ENCODE results near the gene LDB3.

The LDB3 gene

DNA sequence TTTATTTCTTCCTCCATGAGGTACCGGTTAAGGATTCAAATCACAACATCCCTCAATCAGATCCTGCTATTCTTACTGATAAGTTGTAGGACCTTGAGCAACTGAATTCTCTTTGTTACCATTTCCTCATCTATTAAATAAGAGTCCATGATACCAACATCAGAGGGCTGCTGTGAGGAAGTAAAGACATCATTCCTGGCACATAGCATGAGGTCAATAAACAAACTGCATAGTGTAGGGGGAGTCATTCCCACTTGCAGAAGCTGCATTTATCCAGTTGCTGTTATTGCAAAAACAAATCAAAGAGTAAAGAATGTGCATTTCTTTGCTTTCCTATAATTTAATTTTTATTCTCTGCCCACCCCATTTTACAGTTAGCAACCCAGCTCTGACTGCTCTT lies 36.8 kb downstream of the LDB3 start:
- TF ChIP-seq, protein P1, sequence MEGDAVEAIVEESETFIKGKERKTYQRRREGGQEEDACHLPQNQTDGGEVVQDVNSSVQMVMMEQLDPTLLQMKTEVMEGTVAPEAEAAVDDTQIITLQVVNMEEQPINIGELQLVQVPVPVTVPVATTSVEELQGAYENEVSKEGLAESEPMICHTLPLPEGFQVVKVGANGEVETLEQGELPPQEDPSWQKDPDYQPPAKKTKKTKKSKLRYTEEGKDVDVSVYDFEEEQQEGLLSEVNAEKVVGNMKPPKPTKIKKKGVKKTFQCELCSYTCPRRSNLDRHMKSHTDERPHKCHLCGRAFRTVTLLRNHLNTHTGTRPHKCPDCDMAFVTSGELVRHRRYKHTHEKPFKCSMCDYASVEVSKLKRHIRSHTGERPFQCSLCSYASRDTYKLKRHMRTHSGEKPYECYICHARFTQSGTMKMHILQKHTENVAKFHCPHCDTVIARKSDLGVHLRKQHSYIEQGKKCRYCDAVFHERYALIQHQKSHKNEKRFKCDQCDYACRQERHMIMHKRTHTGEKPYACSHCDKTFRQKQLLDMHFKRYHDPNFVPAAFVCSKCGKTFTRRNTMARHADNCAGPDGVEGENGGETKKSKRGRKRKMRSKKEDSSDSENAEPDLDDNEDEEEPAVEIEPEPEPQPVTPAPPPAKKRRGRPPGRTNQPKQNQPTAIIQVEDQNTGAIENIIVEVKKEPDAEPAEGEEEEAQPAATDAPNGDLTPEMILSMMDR (IDR thresholded peaks at IDR 0.05; ENCODE audit: extremely low read depth, missing control alignments), result no peak

DNA sequence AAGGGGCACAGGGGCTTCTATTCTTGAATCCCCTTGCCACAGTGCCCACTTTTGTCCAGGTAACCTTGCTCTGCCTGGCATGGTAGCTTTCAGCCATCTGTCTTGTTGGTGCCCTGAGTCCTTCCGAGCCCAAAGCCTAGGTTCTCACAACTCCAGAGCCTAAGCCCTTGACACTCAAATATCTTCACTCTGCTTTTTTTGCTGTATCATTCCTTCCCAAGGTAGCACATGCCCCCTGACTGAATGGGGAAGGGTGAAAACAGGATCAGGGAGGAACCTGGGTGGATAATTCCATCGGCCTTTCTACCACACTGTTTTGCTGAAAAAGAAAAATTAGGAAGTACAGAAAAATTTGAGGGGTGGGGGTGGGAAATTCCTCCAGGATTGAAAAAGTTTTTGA lies 37.6 kb downstream of the LDB3 start:
- TF ChIP-seq, protein P1 (IDR thresholded peaks at IDR 0.05; ENCODE audit: extremely low read depth, missing control alignments), result no peak
- no peak for DNase-seq (ENCODE audit: low spot score)

More for the DNA sequence above, 36.8 kb downstream of the LDB3 start:
- no peak for DNase-seq (ENCODE audit: low spot score)

DNA sequence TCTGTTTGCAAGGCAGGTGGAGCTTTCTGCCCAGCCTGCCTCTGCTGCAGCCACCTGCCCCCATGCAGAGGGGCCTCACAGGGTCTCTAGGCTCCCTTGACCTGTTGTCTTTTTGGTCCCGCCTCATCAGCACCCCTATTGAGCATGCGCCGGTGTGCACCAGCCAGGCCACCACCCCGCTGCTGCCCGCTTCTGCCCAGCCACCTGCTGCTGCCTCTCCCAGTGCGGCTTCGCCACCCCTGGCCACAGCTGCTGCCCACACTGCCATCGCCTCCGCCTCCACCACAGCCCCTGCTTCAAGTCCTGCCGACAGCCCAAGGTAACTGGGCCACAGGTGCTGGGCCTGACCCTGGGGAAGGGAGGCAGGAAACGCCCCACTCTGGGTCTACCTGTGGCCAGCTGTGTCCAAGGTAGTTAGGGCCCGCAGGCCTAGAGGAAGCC lies 38.1 kb downstream of the LDB3 start:
- DNase-seq (ENCODE audit: low spot score), result no peak
- TF ChIP-seq, protein P1 (IDR thresholded peaks at IDR 0.05; ENCODE audit: extremely low read depth, missing control alignments), result no peak

DNA sequence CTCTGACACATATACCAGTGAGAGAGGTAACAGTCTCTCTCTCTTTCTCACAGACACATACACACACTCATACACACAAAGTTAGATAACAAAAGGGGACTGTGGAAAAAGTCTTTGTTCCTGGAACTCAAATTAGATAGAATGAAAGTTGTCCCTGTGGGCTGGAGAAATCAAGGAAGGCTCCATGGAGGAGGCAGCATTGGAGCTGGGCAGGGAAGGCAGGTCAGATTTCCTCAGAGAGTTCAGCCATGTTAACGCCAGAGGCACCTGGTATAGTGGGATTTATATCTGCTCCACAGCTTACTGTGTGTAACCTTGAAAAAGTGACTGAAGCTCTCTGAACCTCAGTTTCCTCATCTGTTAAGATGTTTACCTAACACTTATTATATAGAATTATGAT lies 38.7 kb downstream of the LDB3 start:
- TF ChIP-seq, protein P1 (IDR thresholded peaks at IDR 0.05; ENCODE audit: extremely low read depth, missing control alignments), result no peak
- no peak for DNase-seq (ENCODE audit: low spot score)

DNA sequence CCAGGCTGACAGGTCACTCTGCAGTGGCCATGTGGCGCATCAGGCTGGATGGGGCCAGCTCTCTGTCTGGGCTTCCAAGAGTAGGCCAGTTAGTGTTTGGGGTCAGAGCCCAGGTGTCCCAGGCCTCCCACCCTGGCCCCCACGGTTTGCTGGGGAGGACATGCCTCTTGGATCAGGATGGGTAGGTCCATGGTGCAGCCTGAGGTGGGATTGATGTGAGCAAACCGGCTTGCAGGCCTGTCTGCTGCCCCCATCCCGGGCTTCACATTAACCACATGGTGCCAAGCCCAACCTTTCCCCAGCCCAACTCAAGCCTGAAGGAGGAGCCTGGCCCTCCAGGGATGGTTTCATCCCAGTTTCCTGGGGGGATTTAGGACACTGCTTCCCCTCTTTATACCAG lies 39.2 kb downstream of the LDB3 start:
- DNase-seq (ENCODE audit: low spot score), result no peak
- TF ChIP-seq, protein P1 (IDR thresholded peaks at IDR 0.05; ENCODE audit: extremely low read depth, missing control alignments), result no peak

DNA sequence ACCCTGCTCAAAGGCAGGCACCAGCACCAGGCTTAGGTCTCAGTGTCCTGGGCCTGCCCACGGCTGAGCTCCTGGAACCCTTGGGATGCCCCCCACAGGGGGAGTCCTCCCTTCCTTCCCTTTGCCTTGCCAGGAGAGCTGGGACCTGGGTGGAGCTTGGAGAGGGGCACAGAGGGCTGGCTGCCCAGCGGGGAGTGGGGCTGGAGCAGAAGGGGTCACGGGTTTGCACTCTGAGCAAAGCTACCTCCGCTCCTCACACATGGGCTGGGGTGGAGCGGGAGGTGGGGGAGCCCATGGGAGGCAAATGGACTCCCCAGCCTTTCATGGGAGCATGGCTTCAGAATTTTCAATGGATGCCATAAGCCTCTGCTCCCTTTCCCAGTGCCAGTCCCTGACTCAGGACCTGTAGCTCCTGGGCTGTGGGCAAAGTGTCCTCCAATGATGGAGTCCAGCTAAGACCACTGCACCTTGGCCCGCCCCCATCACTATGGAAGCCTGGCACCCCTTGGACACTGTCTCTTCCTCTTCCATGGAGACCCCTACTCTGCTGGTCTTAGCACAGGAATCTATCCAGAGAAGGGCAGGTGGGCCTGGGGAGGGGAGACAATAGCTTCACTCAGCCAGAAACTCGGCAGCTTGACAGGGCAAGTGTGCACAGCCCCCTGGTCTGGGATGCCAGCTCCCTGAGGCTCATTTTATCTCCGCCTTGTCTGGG lies 39.9 kb downstream of the LDB3 start:
- no peak for DNase-seq (ENCODE audit: low spot score)

DNA sequence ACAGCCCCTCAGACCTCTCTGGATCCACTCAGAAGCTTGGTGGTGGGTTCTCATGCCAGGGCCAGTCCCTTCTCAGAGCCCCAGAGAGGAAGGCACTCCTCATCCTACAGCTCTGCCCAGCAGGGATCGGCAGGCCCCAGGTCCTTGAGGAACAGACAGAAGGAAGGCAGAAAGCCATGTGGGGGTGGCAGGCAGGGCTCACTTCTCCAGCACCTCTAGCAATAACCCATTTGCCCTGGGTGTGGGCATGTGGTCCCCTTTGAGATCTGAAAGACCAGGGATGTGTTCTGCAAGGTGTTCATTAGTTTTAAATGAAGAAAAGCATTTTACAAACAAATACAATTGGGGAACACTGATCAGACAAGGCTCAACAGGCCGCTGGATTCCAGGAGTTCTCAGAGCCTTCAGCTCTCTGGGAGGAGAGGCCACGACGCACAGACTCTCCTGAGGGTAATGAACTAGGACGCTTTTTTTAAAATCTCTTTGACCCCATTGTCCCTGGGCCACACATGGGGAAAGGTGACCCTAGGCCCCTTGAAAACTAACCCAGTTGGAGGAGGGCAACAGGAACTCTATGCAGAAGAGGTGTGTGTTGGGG lies 40.6 kb downstream of the LDB3 start:
- TF ChIP-seq, protein P1 (IDR thresholded peaks at IDR 0.05; ENCODE audit: extremely low read depth, missing control alignments), result no peak
- no peak for DNase-seq (ENCODE audit: low spot score)

More for the DNA sequence above, 39.9 kb downstream of the LDB3 start:
- TF ChIP-seq, protein P1 (IDR thresholded peaks at IDR 0.05; ENCODE audit: extremely low read depth, missing control alignments), result no peak

All from GM20000 (cell line).